Frontal cortex (tissue), 4 donors: ENCODE measurements around the gene ZBTB7C. TPM values are rescaled to one million over a fixed set of nuclear protein-coding genes. Genes with fewer than 3 reads are reported as not detected.

Experiments
- DNase-seq, 2 donors: peaks; one replicate each; pipeline ENCODE4 v3.0.0; 2012; ENCODE audit warnings: low spot score in 2 of 2
- FAIRE-seq: peaks from 2 replicates; lab custom pipeline; 2012; peaks lifted over from hg19 to GRCh38; lab: Jason Lieb, UNC
- total RNA-seq: library from RNA; depleted of rRNA; stranded (reverse); fragments of >200 nt; gene quantifications from one replicate; pipeline ENCODE4 v1.2.3, GENCODE V29; 2014
- donor health status: control.
- donor health status: control.
- donor health status: control.

ZBTB7C gene
- total RNA-seq, 1 donor from 2014 or later: 1.6 TPM

DNA sequence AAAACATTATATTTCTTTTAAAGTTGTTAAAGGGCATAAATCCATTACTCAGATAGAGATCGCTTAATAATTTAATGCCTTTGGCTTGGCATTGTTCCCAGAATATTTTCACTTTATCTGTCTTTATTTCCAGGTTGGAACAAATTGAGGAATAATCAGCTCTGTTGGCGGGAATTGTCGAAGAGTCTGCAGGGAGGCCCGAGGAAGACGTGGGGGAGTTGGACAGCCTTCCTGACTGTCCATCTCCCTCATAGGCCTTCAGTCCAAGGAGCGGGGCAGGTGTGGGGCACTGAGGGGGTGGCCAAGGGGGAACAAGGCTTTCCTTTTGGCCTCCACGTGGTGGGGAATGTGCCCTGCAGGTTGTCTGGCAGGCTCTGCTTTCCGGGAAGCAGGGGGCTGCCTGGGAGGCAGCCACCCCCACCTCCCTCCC is 179.6 kb downstream of the ZBTB7C start:
- FAIRE-seq: no peak
- DNase-seq: no peak

DNA sequence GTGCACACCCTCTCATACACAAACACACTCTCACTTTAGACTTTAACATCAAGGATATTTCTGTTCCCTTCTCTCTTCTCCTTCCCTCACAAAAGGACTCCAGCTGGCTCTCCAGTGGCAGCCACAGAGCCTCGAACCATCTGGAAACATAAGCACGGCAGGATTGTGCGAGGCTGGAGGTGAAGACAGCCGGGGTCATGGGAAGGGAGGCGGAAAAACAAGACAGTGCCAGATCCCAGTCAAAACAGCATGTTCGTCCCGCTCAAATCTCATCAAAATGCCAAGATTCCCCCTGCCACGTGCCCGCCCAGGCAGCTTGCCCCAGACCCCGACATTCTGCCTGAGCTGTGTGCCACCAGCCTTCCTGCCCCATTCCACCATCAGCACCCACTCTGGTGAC is 180.3 kb downstream of the ZBTB7C start:
- DNase-seq (no peak), FAIRE-seq (no peak)

DNA sequence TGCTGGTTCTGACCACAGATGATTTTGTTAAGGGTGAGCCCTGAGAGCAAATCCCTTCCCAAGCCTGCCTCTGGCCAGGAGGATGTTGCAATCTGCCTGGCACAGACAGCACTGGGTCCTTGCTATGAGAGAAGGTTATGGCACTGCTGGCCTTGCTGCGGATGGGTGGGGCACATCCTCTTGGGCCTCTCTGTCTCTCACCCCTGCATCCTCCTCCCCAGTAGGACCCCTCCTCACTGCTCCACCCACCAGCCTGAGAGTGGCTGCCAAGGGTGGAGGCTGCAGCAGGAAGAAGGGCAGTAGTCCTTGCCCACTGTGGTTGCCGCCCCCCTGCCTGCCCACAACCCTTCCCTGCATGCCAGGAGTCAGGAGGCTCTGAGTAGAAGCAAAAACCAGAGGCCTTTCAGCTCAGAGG is 180.9 kb downstream of the ZBTB7C start:
- FAIRE-seq: no peak
- no peak for DNase-seq

DNA sequence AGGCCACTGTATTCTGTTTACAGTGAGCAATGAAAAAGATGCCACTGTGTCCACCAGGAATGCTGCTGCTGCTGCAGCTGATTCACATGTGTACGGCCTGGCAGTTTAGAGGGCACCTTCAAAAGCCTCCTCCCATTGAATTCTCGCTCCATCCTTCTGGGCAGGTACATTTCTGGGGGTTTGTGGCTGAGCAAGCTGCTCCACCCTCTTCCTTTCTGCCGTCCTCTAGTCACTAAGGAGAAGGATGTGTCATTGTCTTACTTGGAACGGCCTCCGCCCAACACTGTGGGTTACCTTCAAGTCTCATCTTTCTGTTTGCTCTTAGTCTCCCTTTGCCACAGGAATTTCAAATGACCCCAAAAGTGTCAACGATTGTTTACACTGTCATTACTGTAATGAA is 182.0 kb downstream of the ZBTB7C start:
- DNase-seq (no peak), FAIRE-seq (no peak)

DNA sequence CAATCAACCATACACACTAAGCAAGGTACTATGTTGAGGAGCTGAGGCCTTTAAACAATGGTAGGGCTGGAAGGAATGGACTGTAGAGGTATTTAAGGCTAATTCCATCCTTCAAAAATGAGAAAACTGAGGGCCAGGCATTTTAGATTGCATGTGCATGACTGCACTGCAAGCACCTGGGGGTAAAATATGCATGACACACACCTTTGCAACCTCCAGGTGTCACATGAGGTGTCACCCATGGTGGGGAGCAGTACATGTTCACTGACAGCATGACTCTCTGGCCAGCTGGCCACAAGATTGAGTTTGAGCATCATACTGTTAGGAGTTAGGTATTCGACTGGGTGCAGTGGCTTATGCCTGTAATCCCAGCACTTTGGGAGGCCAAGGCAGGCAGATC is 182.8 kb downstream of the ZBTB7C start:
- DNase-seq: no peak
- no peak for FAIRE-seq

DNA sequence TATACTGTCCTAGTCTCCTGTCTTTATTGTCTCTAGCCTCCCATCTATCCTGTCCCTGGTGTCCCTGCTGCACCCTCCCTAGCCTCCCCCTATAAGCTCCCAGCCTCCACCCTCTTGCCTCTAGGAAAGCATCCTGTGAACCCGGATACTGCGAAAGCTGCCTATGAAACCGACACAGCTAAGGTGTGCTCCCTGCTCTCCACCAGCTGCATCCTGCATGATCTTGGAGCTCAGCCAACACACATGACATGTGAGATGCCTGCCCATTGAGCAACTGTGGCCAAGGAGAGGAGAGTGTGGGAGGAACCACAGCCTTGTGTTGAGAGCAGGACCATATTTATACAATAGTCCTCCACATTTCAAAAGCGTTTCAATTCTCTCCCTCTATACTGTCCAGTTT is 187.1 kb downstream of the ZBTB7C start:
- no peak for FAIRE-seq
- DNase-seq: no peak

DNA sequence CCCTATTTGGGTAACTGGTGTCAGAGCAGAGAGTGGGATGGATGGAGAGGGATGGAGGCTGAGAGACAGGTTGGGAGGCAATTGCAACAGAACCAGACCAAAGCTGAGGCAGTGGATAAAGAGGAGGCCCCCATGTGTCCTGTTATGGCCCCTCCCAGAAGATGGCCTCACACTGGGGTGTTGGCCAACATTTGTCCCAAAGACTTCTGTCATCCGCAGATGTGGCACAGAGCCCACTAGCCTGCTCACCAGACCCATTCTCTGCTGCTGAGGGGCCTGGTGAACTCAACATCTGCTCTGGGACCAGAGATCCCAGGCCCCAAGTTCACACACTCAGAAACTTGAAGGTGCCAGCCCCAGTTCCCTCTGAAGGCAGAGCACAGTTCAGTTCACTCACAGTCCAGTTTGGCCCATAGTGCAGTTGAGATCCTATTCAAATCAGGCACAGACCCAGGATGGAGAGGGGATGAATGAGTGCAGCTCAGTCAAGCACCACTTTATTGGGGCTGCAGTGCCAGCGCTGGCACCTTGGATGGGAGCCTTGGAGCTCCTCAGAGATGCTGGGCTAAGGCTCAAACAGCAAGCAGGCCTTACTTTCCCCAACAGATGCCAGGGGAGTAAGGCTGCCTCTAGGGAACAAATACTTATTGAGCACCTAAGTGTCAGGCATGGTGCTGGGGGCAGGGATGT is 189.2 kb downstream of the ZBTB7C start:
- FAIRE-seq (no peak), DNase-seq (no peak)

DNA sequence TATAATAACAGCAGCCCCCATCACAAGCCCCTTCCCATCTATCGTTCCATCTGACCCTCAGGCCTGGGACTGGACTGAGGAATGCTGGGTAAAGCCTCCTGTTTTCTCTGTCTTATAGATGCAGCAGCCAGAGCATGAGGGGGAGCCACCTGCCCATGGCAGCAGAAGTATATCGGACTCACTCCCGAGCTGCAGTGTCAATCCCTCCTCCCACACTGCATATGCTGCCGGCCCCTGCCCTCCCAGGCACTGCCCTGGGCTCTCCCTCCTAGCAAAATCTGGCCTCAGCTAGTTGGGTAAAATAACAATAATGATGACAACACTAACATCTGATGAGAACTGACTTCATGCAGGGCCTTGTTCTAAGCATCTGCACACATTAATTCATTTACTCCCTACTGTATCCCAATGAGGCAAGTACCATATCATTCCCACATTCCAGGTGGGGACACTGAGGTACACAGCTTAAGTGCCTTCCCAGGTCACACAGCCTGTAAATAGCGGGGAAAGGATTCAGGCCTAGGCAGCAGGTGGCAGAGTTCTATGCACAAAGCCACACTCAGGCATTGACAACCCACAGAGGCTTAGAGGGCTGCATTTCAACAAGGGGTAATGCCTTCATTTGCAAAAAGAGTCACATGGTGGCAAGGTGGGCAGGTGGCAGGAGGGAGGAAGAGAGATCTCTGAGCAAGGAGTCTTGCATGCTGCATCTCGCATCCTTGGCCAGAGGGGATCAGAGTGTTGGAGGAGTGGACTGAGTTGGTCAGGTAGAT is 190.0 kb downstream of the ZBTB7C start:
- DNase-seq: no peak
- no peak for FAIRE-seq

DNA sequence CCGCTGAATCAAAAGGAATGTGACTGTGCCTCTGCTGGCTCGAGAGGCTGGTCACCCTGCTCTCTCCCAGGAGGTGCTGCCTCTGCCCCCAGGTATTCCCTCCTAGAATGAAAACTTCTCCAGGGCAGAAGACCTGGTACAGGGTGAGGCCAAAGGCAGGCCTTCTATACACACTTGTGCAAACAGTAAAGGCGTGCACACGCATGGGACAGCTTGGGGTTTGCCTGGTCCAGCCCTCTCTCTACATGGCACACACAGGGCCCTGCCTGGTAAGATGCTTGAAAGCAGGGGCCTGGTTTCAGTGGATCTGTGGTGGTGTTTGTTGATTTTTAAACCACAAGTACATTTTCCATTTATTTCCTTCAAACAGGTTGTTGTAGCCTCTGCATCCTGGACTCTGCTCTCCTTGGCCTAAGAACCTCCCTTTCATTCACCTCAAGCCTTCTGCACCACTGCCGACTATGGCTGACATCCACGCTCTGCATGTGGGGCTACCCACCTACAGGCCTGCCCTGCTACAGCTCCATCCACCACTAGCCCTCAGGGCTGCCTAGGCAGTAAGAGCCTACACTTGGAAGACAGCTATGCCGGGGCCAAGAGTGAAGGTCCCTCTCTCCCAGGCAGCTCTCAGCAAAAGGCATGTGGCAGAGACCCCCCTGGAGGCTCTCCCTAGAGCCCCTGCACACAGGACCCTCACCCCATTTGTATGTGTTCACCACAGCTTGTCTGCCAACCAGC is 190.7 kb downstream of the ZBTB7C start:
- DNase-seq (no peak), FAIRE-seq (no peak)

DNA sequence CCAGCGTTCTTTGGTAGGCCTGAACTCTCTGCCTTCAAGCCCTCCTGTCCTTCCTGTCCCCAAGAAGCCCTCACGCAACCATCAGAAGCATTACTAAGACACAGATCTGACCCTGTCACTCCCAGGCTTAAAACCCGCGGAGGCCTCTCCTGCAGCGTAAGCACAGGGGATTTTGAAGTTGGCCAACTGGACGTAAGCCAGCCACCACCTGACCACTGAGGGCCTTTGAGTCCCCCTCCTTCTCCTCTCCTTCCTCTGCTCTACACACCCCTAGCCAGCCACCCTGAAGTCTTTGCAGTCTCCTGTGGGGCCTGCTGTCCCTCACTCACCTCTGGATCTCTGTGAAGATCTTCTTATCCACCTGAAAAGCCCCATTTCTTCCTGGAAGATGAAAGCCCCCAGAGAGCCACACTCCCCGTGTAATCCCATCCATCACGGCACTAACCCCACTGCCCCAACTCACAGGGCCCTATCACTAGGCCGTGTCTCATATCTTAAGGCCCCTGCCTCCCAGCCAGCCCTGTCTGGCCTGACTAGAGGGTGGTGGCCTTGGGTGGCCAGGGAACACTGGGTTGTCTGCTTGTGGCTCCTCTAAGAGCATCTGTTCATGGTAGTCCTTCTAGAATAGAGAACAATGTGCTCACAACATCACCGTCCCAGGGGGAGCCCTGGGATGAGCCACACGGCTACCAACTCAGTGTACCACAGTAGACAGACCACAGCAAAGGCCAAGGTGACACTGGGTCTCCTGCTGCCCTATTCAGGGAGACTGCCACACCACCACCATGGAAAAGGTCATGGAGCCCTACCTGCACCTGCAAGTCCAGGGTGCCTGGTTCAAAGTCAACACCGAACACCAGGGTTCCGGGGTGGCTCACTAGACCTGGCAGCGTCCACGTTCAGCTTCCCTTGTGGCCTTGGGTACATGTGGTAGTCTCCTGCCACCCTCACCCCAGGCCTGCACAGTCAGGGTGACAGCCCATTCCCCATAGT is 191.6 kb downstream of the ZBTB7C start:
- no peak for FAIRE-seq

DNA sequence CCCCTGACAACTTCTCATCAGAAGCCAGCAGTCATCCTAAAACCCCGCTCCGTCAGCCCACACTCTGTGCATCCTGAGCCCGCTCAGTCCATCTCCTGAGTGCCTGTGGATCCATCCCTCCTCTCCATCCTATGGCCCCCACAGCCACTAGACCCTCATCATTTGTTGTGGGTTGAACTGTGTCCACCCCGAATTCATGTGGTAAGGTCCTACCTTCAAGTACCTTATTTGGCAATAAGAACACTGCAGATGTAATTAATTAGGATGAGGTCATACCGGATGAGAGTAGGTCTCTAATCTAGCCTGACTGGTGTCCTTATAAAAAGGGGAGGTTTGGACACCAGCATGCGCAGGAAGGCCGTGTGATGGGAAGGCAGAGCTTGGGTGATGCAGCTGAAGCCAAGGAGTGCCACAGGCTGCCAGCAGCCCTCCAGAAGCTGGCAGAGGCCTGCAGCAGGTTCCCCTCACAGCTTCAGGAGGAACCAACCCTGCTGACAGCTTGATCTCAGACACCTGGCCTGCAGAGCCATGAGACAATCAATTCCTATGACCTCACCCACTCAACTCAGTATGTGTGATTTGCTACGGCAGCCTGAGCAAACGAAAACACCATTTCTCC is 192.4 kb downstream of the ZBTB7C start:
- no peak for FAIRE-seq
- no peak for DNase-seq

More for the DNA sequence above, 191.6 kb downstream of the ZBTB7C start:
- no peak for DNase-seq

DNA sequence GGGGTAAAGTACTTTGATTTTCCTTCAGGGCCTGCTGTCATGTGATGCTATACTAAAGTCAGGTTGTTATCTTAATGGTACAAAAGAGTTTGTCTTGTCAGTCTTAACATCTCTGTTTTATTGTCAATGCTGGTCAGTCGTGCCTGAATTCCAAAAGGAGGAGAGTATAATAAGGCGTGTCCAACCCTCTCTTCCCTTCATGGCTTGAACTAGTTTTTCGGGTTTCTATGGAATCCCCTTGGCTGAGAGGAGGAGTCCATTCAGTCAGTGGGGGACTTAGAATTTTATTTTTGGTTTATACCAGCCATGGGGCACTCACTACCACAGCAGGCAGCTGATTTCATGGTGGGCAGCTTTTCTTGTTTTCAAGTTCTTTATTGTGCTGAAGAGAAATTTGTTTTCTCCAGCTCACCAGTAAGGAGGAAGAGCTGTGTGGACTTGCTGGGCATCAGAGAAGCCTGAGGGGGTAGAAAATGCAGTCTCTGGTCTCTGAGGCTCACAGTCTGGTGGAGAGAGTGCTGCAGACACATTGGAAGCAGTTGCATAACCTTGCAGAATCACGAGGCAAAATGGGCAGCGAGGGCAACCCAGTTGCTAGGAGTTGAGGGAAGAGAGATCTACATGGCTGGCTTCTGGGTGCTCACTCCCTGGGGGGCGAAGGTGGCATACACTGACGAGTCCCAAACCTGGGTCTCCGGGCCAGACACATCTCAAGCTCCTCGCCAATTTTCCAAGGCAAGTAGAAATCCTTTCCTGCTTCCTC is 193.1 kb downstream of the ZBTB7C start:
- DNase-seq: no peak

DNA sequence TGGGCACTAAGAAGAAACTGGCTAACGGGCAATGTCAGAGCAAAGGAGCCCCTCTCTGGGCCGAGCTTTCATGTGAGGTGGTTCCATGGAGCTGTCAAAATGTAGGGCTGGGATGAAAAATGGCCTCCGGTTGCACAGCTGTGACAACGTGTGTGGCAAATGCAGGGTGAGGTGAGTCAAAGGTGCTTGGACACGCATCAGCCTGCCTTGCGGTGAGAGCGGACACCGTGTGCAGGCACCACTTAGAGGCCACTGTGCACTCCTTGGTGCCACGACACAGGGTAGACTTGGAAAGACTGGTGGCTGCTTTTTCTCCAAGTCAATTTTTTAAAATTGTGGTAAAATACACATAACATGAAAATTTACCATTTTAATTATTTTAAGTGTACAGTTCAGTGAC is 195.4 kb downstream of the ZBTB7C start:
- no peak for FAIRE-seq
- no peak for DNase-seq

More for the DNA sequence above, 193.1 kb downstream of the ZBTB7C start:
- no peak for FAIRE-seq

DNA sequence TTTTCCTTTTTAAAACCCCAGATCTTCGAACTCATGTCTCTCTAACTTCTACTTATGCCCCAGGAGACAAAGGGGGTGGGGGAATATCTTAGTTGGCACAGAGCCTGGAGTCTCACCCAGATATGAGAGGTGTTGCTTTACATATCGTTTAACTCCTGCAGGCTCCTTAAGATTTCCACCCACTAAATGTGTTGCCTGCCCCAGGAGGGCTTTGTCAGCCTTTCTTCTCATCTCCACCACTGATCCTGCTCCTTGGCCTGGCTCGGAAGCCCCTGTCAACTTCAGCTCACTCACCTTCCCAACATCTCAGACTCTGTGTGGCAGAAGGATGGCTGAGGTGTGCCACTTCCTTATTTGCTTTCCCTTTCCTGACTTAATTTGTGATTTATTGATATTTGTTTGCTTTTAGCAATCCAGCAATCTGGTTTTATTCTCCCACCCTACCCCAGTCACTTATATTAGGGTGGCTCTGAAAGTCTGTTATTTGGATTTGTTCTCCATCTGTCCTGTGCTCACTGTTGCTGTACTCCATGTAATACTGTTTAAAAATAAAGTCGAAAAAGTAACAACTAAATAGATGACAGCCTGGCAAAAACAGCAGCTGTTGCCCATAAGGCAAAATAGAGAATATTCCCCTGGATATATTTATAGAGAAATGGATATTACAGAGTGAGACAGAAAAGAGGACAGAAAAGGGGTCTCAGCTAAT is 200.6 kb downstream of the ZBTB7C start:
- DNase-seq (no peak), FAIRE-seq (no peak)

DNA sequence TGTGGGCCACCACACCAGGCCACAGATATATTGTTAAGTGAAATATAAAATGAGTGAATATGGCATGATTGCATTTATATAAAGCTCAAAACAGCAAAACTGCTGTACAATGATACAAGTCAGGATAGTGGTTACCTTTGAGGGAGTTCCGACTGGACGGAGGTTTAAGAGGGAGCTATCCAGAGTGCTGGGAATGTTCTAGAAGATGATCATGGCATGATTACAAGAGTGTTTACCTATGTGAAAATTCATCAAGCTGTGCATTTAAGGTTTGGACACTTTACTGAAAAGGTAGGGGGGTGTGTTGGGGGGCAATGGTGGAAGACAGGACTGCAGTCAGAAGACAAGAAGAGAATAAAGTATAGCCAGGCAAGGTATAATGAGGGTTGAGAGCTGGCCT is 201.4 kb downstream of the ZBTB7C start:
- DNase-seq (no peak), FAIRE-seq (no peak)

DNA sequence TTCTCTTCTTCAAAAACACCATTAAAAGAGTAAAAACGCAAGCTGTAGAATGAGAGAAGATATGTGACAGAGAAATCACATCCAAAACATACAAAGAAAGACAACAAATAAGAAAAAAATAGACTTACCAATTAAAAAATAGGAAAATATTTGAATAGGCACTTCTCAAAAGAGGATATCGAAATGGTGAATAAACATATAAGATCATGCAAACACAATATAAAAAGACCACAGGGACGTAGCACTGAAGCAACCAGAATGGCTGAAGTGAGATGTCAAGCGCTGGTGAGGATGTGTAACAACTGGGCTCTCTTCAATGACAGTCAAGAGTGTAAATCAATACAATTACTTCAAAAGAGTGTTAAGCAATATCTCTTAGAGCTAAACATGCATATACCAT is 202.3 kb downstream of the ZBTB7C start:
- no peak for DNase-seq
- no peak for FAIRE-seq

DNA sequence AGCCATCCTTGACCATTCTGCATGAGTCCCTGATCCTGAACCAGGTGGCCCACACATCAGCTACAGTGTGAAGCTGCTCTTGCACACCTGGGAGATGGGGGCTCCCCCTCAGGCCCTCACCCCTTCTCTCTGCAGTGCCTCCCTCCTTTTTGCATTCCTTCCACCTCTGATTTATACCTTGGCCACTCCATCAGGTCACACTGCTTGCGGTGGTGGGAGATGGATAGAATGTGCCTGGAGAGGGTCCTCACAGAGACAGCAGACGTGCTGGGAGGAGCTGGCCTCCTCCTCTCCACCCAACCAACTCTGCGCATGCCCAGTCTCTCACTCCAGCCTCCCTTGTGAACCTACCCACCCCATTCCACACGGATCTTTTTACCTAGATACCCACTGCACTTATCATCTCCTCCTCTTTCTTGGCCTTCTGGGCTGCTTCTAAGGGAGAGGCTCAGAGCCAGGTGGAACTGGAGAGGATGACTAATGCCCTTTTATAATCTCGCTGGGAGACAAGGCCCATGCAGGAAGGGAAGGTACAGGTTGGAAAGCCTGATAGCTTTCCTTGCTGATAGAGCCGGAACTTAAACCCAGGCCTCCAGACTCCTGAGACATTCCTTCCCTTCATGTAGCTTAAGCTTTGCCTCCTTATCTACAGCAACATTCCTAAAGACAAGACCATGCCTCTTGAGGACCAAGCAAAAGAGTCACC is 205.1 kb downstream of the ZBTB7C start:
- no peak for FAIRE-seq
- DNase-seq: no peak
